ENCODE measurements around the gene STEAP2. TPM values are rescaled to one million over a fixed set of nuclear protein-coding genes. Genes with fewer than 3 reads are reported as not detected.

Gene STEAP2
- total and polyA plus RNA-seq, 8 donors = 2.3 to 10.7 (median 7.3) TPM

GRCh38 chr7:90276033-90276728 is 64.6 kb downstream of the STEAP2 start:
- no peaks in the 10 kb centered on the region for H3K36me3 ChIP-seq
- ATAC-seq (no peak), DNase-seq (no peak), FAIRE-seq (no peak)
- H3K4me1 ChIP-seq = no peaks in the 10 kb centered on the region
- intact Hi-C loops (cut with DNase I) = no loop called here
- WGBS, 2 donors = 69 to 70% methylated on average over 5 of the region's 5 CpGs
- H3K9me3 ChIP-seq = no peaks in the 10 kb centered on the region
- H3K27me3 ChIP-seq = no peaks in the 10 kb centered on the region
- no peak for TF ChIP-seq CTCF (IDR thresholded peaks at IDR 0.05)
- H3K4me3 ChIP-seq = no peak overlapping the region
- no peak overlapping the region for H3K27ac ChIP-seq

Other genes starting within 250 kb of the STEAP2 start
- gene STEAP1, start 57.3 kb upstream of the STEAP2 start, total RNA-seq = 1 to 10 TPM; 1.4 to 8.3 (median 4.0) TPM
- gene STEAP1, start 57.3 kb upstream of the STEAP2 start, polyA plus RNA-seq = 1 to 10 TPM; 1.1 to 2.3 TPM
- 1 to 10 TPM; 2.6 to 5.8 (median 3.8) TPM for gene CFAP69, start 33.4 kb downstream of the STEAP2 start, total RNA-seq
- 10 to 100 TPM in 1 of 2 donors, 1 to 10 TPM in 1; 4.4 to 12.8 TPM for gene CFAP69, start 33.4 kb downstream of the STEAP2 start, polyA plus RNA-seq
- not detected for gene FAM237B, start 109.6 kb downstream of the STEAP2 start, total RNA-seq
- not detected for gene FAM237B, start 109.6 kb downstream of the STEAP2 start, polyA plus RNA-seq
- gene GTPBP10, start 135.0 kb downstream of the STEAP2 start, total RNA-seq = 10 to 100 TPM in 4 of 6 donors, 1 to 10 TPM in 2; 9.2 to 14.7 (median 12.1) TPM
- gene GTPBP10, start 135.0 kb downstream of the STEAP2 start, polyA plus RNA-seq = 10 to 100 TPM in 1 of 2 donors, 1 to 10 TPM in 1; 8.1 to 10.2 TPM
- 10 to 100 TPM; 11.8 to 33.3 (median 17.1) TPM for gene CLDN12, start 191.7 kb downstream of the STEAP2 start, total RNA-seq
- 10 to 100 TPM; 10.5 to 14.2 TPM for gene CLDN12, start 191.7 kb downstream of the STEAP2 start, polyA plus RNA-seq

Measured in pancreas (tissue), 10 donors.